GM12865 (cell line): ENCODE measurements around the gene SLC12A7.

Experiments
- DNase-seq: peaks from one replicate; pipeline ENCODE4 v3.0.0; 2010; ENCODE audit warnings: low read depth
- H3K4me3 ChIP-seq: 2 replicates; pipeline ENCODE4 v1.5.1; 2011; ENCODE audit warnings: mild to moderate bottlenecking, low read depth, low read length, control low read depth
- CTCF ChIP-seq: IDR thresholded peaks from 2 replicates; pipeline ENCODE4 v1.5.1; 2011; ENCODE audit warnings: low read length, control low read depth, low read depth, inconsistent platforms; ENCODE audit not compliant: insufficient read depth; ENCODE audit errors: missing control alignments

Gene SLC12A7

DNA sequence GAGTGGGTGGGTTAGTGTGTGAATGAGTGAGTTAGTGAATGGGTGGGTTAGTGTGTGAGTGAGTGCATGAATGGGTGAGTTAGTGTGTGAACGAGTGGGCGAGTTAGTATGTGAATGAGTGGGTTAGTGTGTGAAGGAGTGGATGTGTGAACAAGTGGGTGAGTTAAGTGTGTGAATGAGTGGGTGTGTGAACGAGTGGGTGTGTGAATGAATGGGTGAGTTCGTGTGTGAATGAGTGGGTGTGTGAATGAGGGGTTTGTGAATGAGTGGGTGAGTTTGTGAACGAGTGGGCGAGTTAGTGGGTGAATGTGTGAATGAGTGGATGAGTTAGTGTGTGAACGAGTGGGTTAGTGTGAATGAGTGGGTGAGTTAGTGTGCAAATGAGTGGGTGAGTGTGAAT lies 69.2 kb downstream of the SLC12A7 start:
- no peak overlapping the region for H3K4me3 ChIP-seq
- no peak for DNase-seq
- TF ChIP-seq CTCF, result no peak

DNA sequence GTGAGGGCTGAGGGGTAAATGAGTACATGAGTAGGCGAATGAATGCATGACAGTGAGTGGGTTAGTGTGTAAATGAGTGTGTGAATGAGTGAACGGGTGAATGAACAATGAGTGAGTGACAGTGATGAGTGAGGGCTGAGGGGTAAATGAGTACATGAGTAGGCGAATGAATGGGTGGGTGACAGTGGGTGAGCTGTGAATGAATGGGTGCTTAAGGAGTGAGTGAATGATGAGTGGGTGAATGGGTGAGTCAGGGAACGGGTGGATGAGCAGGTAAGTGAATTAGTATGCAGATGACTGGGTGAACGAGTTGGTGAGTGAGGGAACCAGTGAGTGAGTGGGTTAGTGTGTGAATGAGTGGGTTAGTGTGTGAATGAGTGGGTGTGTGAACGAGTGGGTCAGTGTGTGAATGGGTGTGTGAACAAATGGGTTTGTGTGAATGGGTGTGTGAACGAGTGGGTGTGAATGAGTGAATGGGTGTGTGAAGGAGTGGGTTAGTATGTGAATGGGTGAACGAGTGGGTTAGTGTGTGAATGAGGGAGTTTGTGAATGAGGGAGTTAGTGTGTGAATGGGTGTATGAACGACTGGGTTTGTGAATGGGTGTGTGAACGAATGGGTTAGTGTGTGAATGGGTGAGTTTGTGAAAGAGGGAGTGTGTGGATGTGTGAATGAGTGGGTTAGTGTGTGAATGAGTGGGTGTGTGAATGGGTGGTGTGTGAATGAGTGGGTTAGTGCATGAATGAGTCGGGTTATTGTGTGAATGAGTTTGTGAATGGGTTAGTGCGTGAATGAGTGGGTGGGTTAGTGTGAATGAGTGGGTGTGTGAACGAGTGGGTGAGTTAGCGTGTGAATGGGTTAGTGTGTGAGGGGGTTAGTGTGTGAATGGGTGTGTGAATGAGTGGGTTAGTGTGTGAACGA lies 70.4 kb downstream of the SLC12A7 start:
- TF ChIP-seq CTCF, result no peak
- H3K4me3 ChIP-seq, result no peak overlapping the region
- DNase-seq, result no peak

DNA sequence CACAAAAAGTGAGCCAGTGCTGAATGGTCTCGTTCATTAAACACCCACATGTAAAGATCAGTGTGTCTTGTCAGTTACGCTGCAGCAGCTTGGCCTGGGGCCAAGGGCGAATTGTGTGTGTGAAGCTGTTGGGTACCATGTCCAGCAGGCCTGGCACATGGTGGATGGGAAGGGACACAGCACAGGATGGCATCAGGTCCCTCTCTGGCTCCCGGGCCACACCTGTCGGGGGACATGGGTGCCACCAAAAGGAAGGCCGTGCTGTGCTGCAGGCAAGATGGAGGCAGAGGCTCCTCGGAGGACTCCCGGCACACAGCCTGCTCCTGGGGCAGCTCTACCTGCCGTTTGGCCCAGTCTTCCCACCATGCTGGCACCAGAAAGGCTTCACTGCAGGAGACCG lies 71.3 kb downstream of the SLC12A7 start:
- H3K4me3 ChIP-seq, result no peak overlapping the region
- TF ChIP-seq CTCF, result no peak
- no peak for DNase-seq

- H3K4me3 ChIP-seq, result no peak overlapping the region
- TF ChIP-seq CTCF, result no peak
- no peak for DNase-seq
Measured at GRCh38 chr5:1039706-1040260, 72.1 kb downstream of the SLC12A7 start.

- DNase-seq, result no peak
- H3K4me3 ChIP-seq, result no peak overlapping the region
Measured at GRCh38 chr5:1039210-1039548, 72.7 kb downstream of the SLC12A7 start.

GRCh38 chr5:1038417-1039209 lies 73.2 kb downstream of the SLC12A7 start:
- H3K4me3 ChIP-seq, result no peak overlapping the region
- no peak for DNase-seq
- no peak for TF ChIP-seq CTCF

More at GRCh38 chr5:1039210-1039548, 72.7 kb downstream of the SLC12A7 start:
- TF ChIP-seq CTCF, result no peak
